Lower leg skin (tissue), 3 donors: Measurements from ENCODE around the gene CARS1.

Source experiments
- CTCF ChIP-seq, 3 donors: fragments of 450-650 bp; IDR thresholded peaks; one replicate each; pipeline ENCODE4 v1.5.1; 2016; ENCODE audit warnings: antibody characterized with exemption in 3 of 3, mild to moderate bottlenecking in 3 of 3, moderate library complexity in 2 of 3
- POLR2A ChIP-seq, 2 donors: fragments of 450-650 bp; IDR thresholded peaks; one replicate each; pipeline ENCODE4 v1.6.1; 2016 to 2017; ENCODE audit warnings: antibody characterized with exemption in 2 of 2, mild to moderate bottlenecking in 1 of 2, moderate library complexity in 1 of 2

- TF ChIP-seq POLR2A (IDR thresholded peaks at IDR 0.05): no peak
- TF ChIP-seq CTCF (IDR thresholded peaks at IDR 0.05): no peak
Measured at GRCh38 chr11:3056296-3057068, 741 bp downstream of the CARS1 start.
